C4-2B (cell line): ENCODE results near the gene TEX19.

ENCODE experiments used
- H3K27ac ChIP-seq: fragments of 450-650 bp; 2 replicates; pipeline ENCODE4 v1.5.1; 2017
- ZFX ChIP-seq: fragments of 450-650 bp; IDR thresholded peaks from 2 replicates; pipeline ENCODE4 v1.6.1; 2017
- TF ChIP-seq, protein P1 (sequence below): fragments of 450-650 bp; conservative IDR thresholded peaks from 2 replicates; pipeline ENCODE4 v1.5.1; 2017; ENCODE audit warnings: mild to moderate bottlenecking

TEX19 gene

DNA sequence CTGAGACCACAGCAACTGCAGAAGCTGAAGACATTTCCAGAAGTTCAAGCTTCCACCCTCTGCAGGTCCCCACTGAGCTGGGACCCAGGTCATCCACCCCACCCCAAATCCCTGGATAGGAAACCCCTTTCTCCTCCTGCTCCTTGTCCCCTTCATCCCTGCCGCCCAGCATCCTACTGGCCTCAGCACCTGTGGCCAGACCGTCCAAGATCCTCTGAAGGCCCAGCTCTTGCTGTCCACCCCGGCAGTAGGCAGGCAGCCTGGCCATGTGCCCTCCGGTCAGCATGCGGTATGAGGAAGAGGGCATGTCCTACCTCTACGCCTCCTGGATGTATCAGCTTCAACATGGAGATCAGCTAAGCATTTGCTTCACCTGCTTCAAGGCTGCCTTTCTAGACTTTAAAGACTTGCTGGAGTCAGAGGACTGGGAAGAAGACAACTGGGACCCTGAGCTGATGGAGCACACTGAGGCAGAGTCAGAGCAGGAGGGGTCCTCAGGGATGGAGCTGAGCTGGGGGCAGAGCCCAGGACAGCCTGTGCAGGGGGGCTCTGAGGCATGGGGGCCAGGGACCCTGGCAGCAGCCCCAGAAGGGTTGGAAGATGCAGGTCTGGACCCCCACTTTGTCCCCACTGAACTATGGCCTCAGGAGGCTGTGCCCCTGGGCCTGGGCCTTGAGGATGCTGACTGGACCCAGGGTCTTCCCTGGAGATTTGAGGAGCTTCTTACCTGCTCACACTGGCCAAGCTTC, 3.0 kb downstream of the TEX19 start:
- TF ChIP-seq, protein P1, sequence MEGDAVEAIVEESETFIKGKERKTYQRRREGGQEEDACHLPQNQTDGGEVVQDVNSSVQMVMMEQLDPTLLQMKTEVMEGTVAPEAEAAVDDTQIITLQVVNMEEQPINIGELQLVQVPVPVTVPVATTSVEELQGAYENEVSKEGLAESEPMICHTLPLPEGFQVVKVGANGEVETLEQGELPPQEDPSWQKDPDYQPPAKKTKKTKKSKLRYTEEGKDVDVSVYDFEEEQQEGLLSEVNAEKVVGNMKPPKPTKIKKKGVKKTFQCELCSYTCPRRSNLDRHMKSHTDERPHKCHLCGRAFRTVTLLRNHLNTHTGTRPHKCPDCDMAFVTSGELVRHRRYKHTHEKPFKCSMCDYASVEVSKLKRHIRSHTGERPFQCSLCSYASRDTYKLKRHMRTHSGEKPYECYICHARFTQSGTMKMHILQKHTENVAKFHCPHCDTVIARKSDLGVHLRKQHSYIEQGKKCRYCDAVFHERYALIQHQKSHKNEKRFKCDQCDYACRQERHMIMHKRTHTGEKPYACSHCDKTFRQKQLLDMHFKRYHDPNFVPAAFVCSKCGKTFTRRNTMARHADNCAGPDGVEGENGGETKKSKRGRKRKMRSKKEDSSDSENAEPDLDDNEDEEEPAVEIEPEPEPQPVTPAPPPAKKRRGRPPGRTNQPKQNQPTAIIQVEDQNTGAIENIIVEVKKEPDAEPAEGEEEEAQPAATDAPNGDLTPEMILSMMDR = no peak
- TF ChIP-seq ZFX = no peak
- H3K27ac ChIP-seq = no peak overlapping the region

DNA sequence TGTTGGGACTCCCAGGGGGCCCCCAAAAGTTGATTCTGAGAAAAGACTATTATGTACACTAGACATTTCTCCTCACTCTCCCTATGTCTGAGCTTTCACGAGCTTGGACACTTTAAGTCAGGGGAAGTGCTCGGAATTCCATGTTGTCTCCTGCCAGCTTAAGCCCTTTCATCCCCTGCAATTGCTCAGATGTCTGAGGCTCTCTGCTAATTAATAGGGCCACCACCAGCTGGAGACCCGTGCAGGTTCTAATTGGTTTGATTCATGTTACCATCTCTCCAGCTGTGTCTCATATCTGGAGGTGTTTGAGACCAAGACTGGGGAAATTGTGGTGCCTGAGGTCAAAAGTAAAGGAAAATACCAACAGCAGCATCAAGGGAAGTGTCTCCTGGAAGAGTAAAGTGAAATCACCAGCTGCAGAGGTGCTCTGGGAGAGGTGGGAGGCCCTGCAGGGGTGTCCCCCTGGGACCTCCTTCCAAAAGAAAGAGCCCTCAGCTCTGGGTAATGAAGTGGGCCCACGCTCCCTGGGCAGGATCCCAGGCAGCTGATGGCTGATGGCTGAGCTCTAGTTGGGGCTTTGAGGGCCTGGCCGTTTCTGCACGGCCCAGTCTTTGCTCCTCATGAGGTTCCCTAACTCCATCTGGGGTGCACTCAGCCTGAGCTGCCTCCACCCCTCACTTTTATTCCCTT, 6.7 kb downstream of the TEX19 start:
- TF ChIP-seq, protein P1 = no peak
- no peak for TF ChIP-seq ZFX
- H3K27ac ChIP-seq = no peak overlapping the region

DNA sequence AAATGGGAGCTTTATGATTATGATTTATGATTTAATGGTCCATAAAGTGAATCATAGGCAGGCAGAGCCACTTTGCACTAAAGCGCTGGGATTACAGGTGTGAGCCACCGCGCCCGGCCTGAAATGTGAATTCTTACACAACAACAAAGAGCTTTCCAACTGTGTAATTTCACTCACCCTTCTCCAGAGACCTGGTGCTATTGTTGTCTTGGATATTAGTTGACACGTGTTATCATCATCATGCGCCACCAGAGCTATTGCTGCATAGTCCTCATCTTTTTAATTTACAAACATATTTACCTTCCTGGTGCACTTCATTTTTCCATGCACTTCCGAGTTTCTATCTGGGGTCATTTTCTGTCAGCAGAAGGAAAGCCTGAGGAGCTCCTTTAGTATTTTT, 7.7 kb downstream of the TEX19 start:
- no peak overlapping the region for H3K27ac ChIP-seq
- TF ChIP-seq ZFX = no peak
- TF ChIP-seq, protein P1 = no peak

DNA sequence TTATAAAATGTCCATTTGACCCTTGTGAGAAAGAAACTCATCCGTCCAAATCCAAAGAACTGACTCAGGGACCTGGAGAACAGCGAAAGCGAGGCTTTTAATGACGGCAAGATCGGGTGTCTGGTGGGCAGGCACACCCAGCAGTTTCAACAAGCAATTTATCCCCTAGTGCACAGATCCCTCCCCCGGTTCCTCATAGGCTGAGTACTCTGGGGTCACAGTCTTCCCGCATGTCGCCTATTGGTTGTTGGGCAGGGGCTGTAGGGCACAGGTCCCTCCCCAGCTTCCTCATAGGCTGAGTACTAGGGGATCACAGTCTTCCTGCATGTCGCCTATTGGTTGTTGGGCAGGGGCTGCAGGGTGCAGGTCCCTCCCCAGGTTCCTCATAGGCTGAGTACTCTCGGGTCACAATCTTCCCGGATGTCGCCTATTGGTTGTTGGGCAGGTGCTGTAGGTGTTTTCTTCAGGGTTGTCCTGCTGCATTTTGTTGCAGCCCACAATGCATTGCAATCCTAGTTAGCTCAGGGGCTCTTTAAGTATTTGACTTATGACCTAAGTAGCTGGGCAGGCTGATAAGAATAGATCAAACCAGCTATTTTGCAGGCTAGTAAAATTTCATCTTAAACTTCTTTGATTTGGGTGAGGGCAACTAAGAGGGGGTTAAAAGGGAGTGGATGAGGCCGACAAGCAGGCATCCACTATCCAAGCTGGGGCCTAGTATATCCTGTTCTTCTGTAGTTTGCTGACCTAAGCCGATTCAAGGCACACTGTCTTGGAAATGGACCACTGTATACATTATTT, 8.9 kb downstream of the TEX19 start:
- no peak for TF ChIP-seq ZFX
- TF ChIP-seq, protein P1 = no peak

DNA sequence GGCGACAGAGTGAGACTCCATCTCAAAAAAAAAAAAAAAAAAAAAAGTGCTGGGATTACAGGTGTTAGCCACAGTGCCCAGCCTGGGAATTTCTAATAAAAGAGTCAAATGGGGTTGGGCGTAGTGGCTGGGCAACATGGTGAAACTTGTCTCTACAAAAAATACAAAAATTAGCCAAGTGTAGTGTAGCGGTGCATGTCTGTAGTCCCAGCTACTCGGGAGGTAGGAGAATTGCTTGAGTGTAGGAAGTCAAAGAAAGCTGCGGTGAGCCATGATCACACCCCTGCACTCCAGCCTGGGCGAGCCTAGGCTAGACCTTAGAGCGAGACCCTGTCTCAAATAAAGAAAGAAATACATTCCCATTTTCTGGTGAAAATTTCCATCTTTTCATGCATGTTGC, 10.2 kb downstream of the TEX19 start:
- TF ChIP-seq, protein P1 = no peak
- no peak for TF ChIP-seq ZFX
- H3K27ac ChIP-seq = no peak overlapping the region

More for the DNA sequence above, 8.9 kb downstream of the TEX19 start:
- no peak overlapping the region for H3K27ac ChIP-seq

DNA sequence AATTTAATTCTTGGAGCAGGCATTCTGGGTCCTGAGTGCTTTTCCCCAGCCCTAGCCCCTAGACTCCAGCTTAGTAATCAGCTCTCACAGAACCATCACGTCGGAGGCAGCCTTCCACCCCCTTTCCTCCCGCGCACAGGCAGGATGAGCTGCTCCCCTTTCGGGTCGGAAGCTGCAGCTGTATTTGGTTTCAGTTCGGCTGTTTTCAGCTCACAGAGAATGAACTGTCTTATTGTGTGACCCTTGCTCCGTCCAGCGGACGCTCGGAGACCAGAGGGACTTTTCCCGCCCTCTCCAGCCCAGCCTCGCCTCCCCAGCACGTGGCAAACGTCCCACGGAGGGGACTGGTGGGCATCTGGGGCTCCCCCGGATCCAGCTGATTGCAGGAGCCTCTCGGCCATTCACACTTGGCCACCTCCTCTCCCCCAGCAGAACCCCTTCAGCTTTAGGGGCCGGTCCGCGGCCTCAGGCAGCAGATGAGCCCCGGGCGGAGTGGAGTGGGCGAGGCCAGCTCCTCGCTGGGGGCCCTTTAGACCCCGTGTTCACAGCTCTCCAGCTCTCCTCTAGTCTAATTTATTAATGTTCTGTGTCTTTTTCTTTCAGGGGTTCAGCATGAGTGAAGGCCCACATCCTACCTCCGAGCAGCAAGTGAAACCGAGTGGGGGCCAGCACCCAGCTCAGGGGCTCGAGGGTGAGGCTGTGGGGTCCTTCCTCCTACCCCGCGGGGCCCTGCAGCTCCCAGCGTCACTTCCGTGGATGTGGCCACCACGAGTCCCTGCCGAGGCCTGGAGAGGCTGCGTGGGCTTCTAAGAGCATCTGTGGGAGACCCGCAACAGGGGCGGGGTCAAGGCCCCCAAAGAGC, 11.7 kb downstream of the TEX19 start:
- TF ChIP-seq, protein P1 = no peak
- TF ChIP-seq ZFX = no peak
- H3K27ac ChIP-seq = no peak overlapping the region
